GM21447 (cell line): ENCODE results near the gene ANXA10.
"Not testable (repeated sequence)": the region's sequence is repeated elsewhere in the genome, so short reads cannot be mapped to it uniquely, and the experiment has no call there.

Source experiments
- ATAC-seq: cut with Tn5 transposase; IDR thresholded peaks from one replicate; pipeline ENCODE4 v1.9.1; 2021; ENCODE audit not compliant: unreplicated experiment

Gene ANXA10

DNA sequence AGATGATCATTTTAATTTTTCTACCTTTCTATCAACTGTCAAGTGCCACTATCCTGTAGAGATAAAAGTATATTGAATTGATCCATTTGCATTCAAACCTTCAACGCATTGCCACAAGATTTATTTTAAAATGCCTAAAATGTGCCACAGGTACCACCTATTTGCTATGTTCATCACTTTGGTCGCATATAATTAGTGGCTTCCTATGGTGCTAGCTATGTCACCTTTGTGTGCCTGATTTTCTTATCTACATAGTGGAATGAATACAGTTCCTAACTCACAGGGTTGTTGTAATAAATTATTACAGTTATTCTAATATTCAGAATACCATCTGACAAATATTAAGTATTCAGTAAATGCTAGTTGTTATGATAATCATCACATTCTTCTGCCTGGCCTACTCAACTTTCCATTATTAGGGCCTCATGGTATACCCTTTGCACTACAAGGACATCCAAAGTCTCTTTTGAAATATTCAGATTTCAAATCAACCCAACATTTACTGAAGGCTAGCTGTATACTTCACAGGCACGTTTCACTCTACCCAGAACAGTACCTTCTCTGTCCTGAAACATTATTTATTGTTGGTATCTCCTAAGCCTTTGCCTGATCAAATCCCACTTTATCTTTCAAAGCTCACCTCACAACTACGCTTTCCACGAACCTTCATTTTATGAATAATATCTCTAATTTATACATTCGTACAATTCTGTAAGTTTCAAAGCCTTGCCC, 62.4 kb downstream of the ANXA10 start:
- no peak for ATAC-seq

GRCh38 chr4:168162604-168163003, 70.3 kb downstream of the ANXA10 start:
- no peak for ATAC-seq

DNA sequence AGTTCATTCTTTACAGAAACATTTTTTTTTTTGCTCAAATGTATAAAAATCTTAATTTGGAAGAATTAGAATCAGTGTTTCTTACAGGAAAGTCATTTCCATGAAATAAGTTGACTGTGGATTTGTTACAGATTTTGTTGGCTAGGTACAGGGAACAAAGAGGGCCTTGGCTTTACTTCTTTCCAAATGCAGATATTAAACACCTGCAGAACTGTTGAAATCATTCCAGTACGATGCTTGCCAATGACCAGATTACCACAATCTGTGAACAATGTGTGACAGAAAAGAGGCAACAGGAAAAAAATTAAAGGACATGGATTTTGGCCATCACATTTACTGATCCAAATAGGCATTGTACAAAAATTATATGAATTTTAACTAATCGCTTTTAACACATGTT, 70.8 kb downstream of the ANXA10 start:
- ATAC-seq = no peak

DNA sequence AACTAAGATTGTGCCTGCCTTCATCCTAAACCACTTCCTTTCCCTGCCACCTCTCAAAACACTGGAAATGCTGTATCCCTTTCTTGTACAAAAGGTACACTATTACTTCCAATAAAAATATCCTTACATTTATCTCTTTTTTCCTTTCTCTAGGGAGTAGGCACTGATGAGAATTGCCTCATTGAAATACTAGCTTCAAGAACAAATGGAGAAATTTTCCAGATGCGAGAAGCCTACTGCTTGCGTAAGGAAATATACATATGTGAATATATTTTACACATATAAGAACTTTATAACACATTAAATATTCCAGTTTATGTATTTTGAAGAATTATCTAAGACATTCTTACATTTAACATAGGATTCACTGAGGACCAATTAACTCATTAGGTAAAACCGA, 71.7 kb downstream of the ANXA10 start:
- no peak for ATAC-seq

- no peak for ATAC-seq
Observed at GRCh38 chr4:168164915-168165548, 72.7 kb downstream of the ANXA10 start.

- no peak for ATAC-seq
Observed at GRCh38 chr4:168167714-168168284, 75.5 kb downstream of the ANXA10 start.

GRCh38 chr4:168174308-168174707, 82.0 kb downstream of the ANXA10 start:
- ATAC-seq = no peak

GRCh38 chr4:168177546-168178149, 85.3 kb downstream of the ANXA10 start:
- no peak for ATAC-seq

- ATAC-seq = no peak
Observed at GRCh38 chr4:168183717-168184571, 91.6 kb downstream of the ANXA10 start.

GRCh38 chr4:168188754-168189153, 96.4 kb downstream of the ANXA10 start:
- ATAC-seq = peak; percentile 86

- ATAC-seq = no peak
Observed at GRCh38 chr4:168197926-168198325, 105.6 kb downstream of the ANXA10 start.

- ATAC-seq = no peak
Observed at GRCh38 chr4:168199260-168199957, 107.1 kb downstream of the ANXA10 start.

DNA sequence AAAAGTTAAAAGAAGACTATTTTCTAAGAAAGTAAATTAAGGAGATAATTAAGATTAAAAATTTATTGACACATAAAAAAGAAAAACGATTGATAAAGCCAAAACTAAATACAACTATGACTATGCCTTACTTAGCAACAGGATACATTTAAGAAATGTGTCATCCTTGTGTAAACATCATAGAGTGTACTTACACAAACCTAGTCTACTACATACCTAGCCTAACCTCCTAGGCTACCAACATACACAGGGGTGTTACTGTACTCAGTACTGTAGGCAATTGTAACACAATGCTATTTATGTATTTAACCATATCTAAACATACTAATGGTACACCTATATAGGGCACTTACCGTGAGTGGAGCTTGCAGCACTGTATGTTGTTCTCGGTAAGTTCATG, 108.3 kb downstream of the ANXA10 start:
- ATAC-seq = no peak

DNA sequence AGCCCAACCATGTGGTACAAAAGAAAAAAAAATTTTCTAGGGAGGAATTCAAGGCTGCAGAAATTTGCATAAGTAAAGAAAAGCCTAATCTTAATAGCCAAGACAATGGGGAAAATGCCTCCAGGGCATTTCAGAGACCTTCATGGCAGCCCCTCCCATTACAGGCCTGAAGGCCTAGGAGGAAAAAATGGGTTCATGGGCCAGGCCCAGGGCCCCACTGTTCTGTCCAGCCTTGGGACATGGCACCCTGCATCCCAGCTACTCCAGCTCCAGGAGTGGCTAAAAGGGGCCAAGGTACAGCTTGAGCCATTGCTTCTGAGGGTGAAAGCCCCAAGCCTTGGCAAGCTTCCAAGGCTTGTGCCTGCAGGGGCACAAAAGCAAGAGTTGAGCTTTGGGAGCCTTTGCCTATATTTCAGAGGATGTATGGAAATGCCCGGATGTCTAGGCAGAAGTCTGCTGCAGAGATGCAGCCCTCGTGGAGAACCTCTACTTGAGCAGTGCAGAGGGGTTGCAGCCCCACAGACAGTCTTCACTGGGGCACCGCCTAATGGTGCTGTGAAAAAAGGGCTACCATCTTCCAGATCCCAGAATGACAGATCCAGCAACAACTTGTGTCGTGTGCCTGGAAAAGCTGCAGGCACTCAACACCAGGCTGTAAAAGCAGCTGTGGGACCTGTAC, 111.0 kb downstream of the ANXA10 start:
- no peak for ATAC-seq

DNA sequence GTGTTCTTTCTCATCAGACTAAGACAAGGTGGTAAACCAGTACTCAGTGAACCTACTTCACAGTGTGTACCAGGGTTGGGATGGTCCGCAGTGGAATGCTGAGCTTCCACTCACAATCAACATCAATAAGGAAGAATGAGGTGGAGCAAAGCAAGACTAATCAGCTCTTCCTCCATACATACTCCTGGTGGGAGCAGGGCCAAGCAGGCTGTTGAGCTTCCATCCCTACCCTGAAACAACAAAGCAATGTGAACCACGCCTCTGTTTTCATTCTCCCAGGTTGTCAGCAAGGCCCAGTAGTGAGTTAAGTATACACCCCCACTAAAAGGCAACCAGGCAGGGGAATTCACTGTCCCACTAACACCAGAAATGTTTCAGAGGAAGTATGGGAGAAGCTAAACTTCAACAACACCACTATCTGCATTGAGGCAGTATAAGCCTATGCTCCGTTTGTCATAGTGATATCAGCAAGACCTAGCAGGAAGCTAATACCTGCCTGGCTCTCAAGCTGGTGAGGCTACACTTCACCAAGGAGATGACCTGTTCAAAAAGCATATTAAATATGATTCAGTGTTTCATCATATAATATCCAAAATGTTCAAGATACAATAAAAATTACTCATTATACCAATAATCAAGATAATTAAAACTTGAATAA, 116.7 kb downstream of the ANXA10 start:
- no peak for ATAC-seq

DNA sequence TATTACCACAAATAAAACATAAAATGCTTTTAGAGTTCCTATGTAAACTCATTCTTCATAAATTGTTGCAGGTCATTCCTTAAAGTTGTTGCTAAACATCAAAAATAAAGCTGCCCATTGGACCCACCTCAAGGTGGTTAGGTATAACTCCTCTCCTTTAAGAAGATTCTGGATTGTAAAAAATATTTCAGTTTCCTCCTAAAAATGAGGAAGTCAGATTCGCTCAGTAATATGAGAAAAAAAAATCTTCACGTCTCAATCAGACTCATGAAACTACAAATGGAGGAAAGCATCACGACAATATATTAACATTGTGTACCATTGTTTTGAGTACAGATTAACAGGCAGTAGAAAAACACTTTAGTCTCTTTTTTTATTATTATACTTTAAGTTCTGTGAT, 120.3 kb downstream of the ANXA10 start:
- ATAC-seq = no peak

DNA sequence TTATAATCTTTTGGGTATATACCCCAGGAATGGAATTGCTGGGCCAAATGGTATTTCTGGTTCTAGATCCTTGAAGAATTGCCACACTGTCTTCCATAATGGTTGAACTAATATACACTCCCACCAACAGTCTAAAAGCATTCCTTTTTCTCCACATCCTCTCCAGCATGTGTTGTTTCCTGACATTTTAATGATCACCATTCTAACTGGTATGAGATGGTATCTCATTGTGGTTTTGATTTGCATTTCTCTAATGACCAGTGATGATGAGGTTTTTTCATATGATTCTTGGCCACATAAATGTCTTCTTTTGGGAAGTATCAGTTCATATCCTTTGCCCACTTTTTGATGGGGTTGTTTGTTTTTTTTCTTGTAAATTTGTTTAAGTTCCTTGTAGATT, 121.2 kb downstream of the ANXA10 start:
- not testable (repeated sequence) for ATAC-seq

DNA sequence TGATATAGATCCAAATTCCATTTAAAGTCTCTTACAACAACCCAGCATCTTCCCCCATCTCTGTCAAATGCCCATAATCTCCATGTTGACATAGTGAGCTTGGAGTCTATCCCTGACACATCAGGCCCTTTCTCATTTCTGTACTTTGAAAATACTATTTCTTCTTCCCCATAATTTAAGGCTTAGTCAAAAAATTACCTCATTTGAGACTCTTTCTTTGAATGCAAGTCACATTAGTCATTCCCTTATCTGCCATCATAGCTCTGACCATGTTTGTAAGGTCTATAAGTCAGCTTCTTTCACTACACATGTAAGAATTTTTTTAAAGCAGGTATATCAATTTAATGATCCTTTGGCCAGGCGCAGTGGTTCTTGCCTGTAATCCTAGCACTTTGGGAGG, 126.3 kb downstream of the ANXA10 start:
- ATAC-seq = no peak

GRCh38 chr4:168220893-168221292, 128.6 kb downstream of the ANXA10 start:
- ATAC-seq = no peak
